Choroid plexus epithelial cell (primary cell): ENCODE measurements around the gene TNFRSF4.

Experiments used
- DNase-seq: peaks from one replicate; pipeline ENCODE4 v3.0.0-alpha.2; 2010; ENCODE audit warnings: low read depth
- H3K4me3 ChIP-seq: 2 replicates; pipeline ENCODE4 v1.5.1; 2011; ENCODE audit warnings: low read depth, mild to moderate bottlenecking, control low read depth, low read length, moderate library complexity
- TF ChIP-seq, protein P1 (sequence below): conservative IDR thresholded peaks from 2 replicates; pipeline ENCODE4 v1.5.1; 2011; ENCODE audit warnings: low read depth, mild to moderate bottlenecking, control low read depth, inconsistent platforms, low read length, moderate library complexity

The TNFRSF4 gene

DNA sequence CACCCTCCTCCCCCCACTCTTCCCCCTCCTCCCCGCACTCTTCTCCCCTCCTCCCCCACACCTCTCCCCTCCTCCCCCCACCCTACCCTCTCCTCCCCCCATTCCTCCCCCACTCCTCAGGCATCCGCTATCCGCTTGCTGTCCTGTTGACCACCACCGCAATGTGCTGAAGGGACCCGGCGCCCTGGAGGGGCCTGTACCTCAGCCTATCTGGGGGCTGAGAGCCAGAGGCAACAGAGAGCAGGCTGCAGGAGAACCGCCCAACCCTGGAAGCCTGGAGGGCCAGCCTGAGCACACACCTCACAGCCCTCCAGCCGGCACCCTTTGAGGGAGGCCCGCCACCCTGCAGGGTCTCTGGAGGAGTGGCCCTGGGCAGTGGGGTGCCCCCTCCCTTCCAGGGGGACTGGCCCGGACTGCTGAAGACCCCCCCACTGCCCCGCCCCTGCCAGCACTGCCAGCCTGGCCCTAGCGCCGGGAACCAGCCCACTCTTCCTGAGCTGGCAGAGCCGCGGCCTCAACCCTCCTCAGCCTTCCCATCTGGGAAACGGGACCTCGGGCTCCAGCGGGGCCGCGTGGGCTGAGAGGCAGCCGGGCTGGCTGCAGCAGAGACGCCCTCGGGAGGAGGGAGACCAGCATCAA is 31.3 kb upstream of the TNFRSF4 start:
- TF ChIP-seq, protein P1, sequence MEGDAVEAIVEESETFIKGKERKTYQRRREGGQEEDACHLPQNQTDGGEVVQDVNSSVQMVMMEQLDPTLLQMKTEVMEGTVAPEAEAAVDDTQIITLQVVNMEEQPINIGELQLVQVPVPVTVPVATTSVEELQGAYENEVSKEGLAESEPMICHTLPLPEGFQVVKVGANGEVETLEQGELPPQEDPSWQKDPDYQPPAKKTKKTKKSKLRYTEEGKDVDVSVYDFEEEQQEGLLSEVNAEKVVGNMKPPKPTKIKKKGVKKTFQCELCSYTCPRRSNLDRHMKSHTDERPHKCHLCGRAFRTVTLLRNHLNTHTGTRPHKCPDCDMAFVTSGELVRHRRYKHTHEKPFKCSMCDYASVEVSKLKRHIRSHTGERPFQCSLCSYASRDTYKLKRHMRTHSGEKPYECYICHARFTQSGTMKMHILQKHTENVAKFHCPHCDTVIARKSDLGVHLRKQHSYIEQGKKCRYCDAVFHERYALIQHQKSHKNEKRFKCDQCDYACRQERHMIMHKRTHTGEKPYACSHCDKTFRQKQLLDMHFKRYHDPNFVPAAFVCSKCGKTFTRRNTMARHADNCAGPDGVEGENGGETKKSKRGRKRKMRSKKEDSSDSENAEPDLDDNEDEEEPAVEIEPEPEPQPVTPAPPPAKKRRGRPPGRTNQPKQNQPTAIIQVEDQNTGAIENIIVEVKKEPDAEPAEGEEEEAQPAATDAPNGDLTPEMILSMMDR: no peak
- no peak overlapping the region for H3K4me3 ChIP-seq
- no peak for DNase-seq

- H3K4me3 ChIP-seq: no peak overlapping the region
- DNase-seq: no peak
- TF ChIP-seq, protein P1: no peak
Observed at GRCh38 chr1:1244192-1244811, 30.3 kb upstream of the TNFRSF4 start.

GRCh38 chr1:1243807-1244191 is 29.8 kb upstream of the TNFRSF4 start:
- DNase-seq: peak; percentile 5
- H3K4me3 ChIP-seq: no peak overlapping the region
- TF ChIP-seq, protein P1: no peak

DNA sequence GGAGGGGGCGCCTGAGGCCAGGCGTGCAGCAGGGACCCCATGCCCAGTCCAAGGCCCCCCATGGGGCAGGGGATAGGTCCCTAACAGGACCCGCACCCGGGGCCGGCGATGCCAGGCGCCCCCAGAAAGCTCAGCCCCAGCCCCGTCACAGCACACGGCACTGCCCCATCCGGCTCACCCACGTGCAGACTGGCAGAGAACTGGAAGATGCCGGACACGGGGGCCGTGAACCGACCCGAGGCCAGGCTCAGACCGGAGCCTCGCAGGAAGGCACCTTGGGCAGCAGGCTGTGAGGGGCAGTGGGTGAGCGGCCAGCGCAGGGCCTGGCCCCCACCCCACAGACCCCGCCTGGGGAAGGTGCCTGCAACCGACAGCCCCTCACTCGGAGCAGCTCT is 29.3 kb upstream of the TNFRSF4 start:
- H3K4me3 ChIP-seq: no peak overlapping the region
- DNase-seq: no peak
- TF ChIP-seq, protein P1: no peak

GRCh38 chr1:1242461-1243265 is 28.7 kb upstream of the TNFRSF4 start:
- TF ChIP-seq, protein P1: no peak
- no peak for DNase-seq

GRCh38 chr1:1241588-1242219 is 27.8 kb upstream of the TNFRSF4 start:
- no peak for DNase-seq
- TF ChIP-seq, protein P1: no peak
- no peak overlapping the region for H3K4me3 ChIP-seq

More at GRCh38 chr1:1242461-1243265, 28.7 kb upstream of the TNFRSF4 start:
- H3K4me3 ChIP-seq: no peak overlapping the region
